ENCODE measurements around the gene EHMT1. TPM values are rescaled to one million over a fixed set of nuclear protein-coding genes. Genes with fewer than 3 reads are reported as not detected.
"Not testable (repeated sequence)": the region's sequence is repeated elsewhere in the genome, so short reads cannot be mapped to it uniquely, and the experiment has no call there.

Gene EHMT1
- polyA plus RNA-seq, 1 of the 3 experiments (the other 2 are of a cell fraction), result 39.5 TPM

DNA sequence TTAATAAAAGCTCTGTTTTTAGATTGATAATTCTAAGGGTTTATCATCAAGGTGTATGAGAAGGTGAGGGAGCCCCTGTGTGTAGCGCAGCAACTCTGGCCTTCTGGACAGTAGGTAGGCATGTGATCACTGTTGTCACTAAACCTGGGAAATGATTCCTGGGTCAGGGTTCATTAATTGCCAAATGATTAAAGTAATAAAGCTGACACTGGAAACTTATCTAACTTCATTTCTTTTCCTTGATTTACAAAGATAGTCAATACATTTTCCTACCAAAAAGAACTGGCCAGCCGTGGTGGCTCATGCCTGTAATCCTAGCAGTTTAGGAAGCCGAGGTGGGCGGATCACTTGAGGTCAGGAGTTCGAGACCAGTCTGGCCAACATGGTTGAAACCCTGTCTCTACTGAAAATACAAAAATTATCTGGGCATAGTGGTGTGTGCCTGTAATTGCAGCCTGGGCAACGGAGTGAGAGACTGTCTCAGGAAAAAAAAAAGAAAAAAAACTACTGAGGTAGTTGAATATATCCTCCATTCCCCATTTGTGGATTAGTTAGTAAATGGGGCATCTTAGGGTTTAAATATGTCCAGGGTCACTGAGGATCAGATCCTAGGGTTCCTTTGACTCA is 2.4 kb downstream of the EHMT1 start:
- H3F3A ChIP-seq (replicated peaks; ENCODE audit: insufficient read depth), result peaks cover 11% of the 10 kb centered on the region
- TF ChIP-seq, protein P1, sequence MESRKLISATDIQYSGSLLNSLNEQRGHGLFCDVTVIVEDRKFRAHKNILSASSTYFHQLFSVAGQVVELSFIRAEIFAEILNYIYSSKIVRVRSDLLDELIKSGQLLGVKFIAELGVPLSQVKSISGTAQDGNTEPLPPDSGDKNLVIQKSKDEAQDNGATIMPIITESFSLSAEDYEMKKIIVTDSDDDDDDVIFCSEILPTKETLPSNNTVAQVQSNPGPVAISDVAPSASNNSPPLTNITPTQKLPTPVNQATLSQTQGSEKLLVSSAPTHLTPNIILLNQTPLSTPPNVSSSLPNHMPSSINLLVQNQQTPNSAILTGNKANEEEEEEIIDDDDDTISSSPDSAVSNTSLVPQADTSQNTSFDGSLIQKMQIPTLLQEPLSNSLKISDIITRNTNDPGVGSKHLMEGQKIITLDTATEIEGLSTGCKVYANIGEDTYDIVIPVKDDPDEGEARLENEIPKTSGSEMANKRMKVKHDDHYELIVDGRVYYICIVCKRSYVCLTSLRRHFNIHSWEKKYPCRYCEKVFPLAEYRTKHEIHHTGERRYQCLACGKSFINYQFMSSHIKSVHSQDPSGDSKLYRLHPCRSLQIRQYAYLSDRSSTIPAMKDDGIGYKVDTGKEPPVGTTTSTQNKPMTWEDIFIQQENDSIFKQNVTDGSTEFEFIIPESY (IDR thresholded peaks at IDR 0.05; ENCODE audit: borderline replicate concordance, low read depth), result no peak
- TF ChIP-seq FOXM1 (IDR thresholded peaks at IDR 0.05; ENCODE audit: low read depth) (no peak), CTCF (IDR thresholded peaks at IDR 0.05) (peak; percentile 50)
- peaks cover 5 to 17% of the 10 kb centered on the region in 2 experiments for H3K36me3 ChIP-seq (replicated peaks in 1 of 2; ENCODE audit: control insufficient read depth in 1 of 2, insufficient read depth in 2 of 2, low read length in 1 of 2)
- no peaks in the 10 kb centered on the region for H3K27me3 ChIP-seq (ENCODE audit: insufficient read depth)
- H3K9ac ChIP-seq, result no peak overlapping the region
- no peak for DNase-seq
- peaks cover 52% of the 10 kb centered on the region for H4K20me1 ChIP-seq (ENCODE audit: insufficient read depth)
- no peaks in the 10 kb centered on the region for H3K9me2 ChIP-seq
- CTCF ChIA-PET, result interaction anchor here (0.7 to 1.4 kb wide), 4 partner anchors 9 to 326 kb away, joined by 3 to 5 read pairs (median 3); no protein-coding TSS in a partner anchor
- 59% methylated on average over 6 of the region's 6 CpGs for WGBS (ENCODE audit: low lambda C conversion rate)
- H3K4me2 ChIP-seq, result peak overlapping the region; percentile 81
- H2AFZ ChIP-seq (ENCODE audit: low read depth), result no peak overlapping the region
- peaks cover 94% of the 10 kb centered on the region for H3K79me2 ChIP-seq (ENCODE audit: insufficient read depth)
- peak overlapping the region in 1 of 2 experiments; percentile 34; a peak in 1 of 4 replicates for H3K4me3 ChIP-seq (ENCODE audit: low read depth in 2 of 2, low read length in 1 of 2)
- H3K27ac ChIP-seq (ENCODE audit: low read depth in 2 of 2, low read length in 1 of 2), result no peak overlapping the region
- H3K4me1 ChIP-seq (ENCODE audit: control insufficient read depth in 1 of 2, insufficient read depth in 2 of 2, low read depth in 1 of 2, low read length in 1 of 2), result peaks cover 15 to 25% of the 10 kb centered on the region in 2 experiments; a peak in 3 of 4 replicates
- H3K9me3 ChIP-seq, result no peaks in the 10 kb centered on the region
- POLR2A ChIA-PET, result no interaction called here

GRCh38 chr9:137622211-137622610 is 3.4 kb downstream of the EHMT1 start:
- WGBS (ENCODE audit: low lambda C conversion rate), result 90% methylated on average over 8 of the region's 8 CpGs
- Histone ChIP-seq H3K4me1 (ENCODE audit: control insufficient read depth in 1 of 2, insufficient read depth in 2 of 2, low read depth in 1 of 2, low read length in 1 of 2) (peaks cover 12 to 25% of the 10 kb centered on the region in 2 experiments; a peak in 3 of 4 replicates), H4K20me1 (ENCODE audit: insufficient read depth) (peaks cover 62% of the 10 kb centered on the region), H3K79me2 (ENCODE audit: insufficient read depth) (peaks cover 94% of the 10 kb centered on the region), H3K36me3 (replicated peaks in 1 of 2; ENCODE audit: control insufficient read depth in 1 of 2, insufficient read depth in 2 of 2, low read length in 1 of 2) (peaks cover 2 to 14% of the 10 kb centered on the region in 2 experiments)
- H3K27ac ChIP-seq (ENCODE audit: low read depth in 2 of 2, low read length in 1 of 2); H3K9me2 ChIP-seq; H3K9me3 ChIP-seq; CTCF ChIA-PET; H3K4me3 ChIP-seq (ENCODE audit: low read depth in 2 of 2, low read length in 1 of 2); H3F3A ChIP-seq (replicated peaks; ENCODE audit: insufficient read depth); H3K9ac ChIP-seq; H2AFZ ChIP-seq (ENCODE audit: low read depth); DNase-seq; H3K4me2 ChIP-seq; H3K27me3 ChIP-seq (ENCODE audit: insufficient read depth): not testable (repeated sequence)
- POLR2A ChIA-PET, result interaction anchor here (0.7 kb wide), 1 partner anchor 15 kb away, joined by 4 read pairs; no protein-coding TSS in a partner anchor

DNA sequence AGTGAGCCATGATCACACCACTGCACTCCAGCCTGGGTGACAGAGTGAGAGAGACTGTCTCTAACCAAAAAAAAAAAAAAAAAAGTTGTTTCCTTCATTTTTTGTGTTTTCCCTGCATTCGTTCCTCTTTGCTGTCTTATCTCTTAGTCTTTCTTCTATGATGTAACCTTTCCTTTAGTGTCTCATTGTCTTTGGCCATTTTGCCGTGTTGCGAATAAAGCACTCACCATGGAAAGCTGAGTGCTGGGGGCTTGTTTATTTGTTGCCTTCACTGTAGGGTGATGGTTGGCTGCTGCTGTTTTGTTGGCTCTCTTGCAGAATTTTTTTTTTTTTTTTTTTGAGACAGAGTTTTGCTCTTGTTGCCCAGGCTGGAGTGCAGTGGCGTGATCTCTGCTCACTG is 7.7 kb downstream of the EHMT1 start:
- no peak overlapping the region for H3K27ac ChIP-seq (ENCODE audit: low read depth in 2 of 2, low read length in 1 of 2)
- H3K36me3 ChIP-seq (replicated peaks in 1 of 2; ENCODE audit: control insufficient read depth in 1 of 2, insufficient read depth in 2 of 2, low read length in 1 of 2), result peaks cover 0 to 14% of the 10 kb centered on the region in 2 experiments
- no peak overlapping the region for H2AFZ ChIP-seq (ENCODE audit: low read depth)
- no peak overlapping the region for H3K4me2 ChIP-seq
- H3F3A ChIP-seq (replicated peaks; ENCODE audit: insufficient read depth), result no peaks in the 10 kb centered on the region
- peaks cover 100% of the 10 kb centered on the region for H3K79me2 ChIP-seq (ENCODE audit: insufficient read depth)
- H3K4me1 ChIP-seq (ENCODE audit: control insufficient read depth in 1 of 2, insufficient read depth in 2 of 2, low read depth in 1 of 2, low read length in 1 of 2), result peaks cover 0 to 9% of the 10 kb centered on the region in 2 experiments; a peak in 1 of 4 replicates
- 95% methylated on average over 4 of the region's 4 CpGs for WGBS (ENCODE audit: low lambda C conversion rate)
- H3K4me3 ChIP-seq (ENCODE audit: low read depth in 2 of 2, low read length in 1 of 2), result no peak overlapping the region
- H3K9me3 ChIP-seq, result no peaks in the 10 kb centered on the region
- DNase-seq, result no peak
- CTCF ChIA-PET, result interaction anchor here (1.3 kb wide), 1 partner anchor 46 kb away, joined by 4 read pairs; no protein-coding TSS in a partner anchor
- peaks cover 92% of the 10 kb centered on the region for H4K20me1 ChIP-seq (ENCODE audit: insufficient read depth)
- H3K9me2 ChIP-seq, result no peaks in the 10 kb centered on the region
- no peak overlapping the region for H3K9ac ChIP-seq
- H3K27me3 ChIP-seq (ENCODE audit: insufficient read depth), result no peaks in the 10 kb centered on the region
- POLR2A ChIA-PET, result no interaction called here
- TF ChIP-seq RAD21 (IDR thresholded peaks at IDR 0.05; ENCODE audit: low read length), result no peak
- TF ChIP-seq USF2 (IDR thresholded peaks at IDR 0.05; ENCODE audit: borderline replicate concordance, low read depth, low read length), result no peak
- no peak for TF ChIP-seq RXRA (IDR thresholded peaks at IDR 0.05; ENCODE audit: borderline replicate concordance, low read depth)
- TF ChIP-seq TAF1 (IDR thresholded peaks at IDR 0.05; ENCODE audit: borderline replicate concordance, low read depth, low read length), result no peak
- TF ChIP-seq POLR2AphosphoS5 (IDR thresholded peaks at IDR 0.05; ENCODE audit: low read depth, low read length), result no peak
- no peak for TF ChIP-seq YY1 (IDR thresholded peaks at IDR 0.05; ENCODE audit: low read depth)
- no peak for TF ChIP-seq ELF1 (IDR thresholded peaks at IDR 0.05)
- no peak for TF ChIP-seq TEAD4 (IDR thresholded peaks at IDR 0.05; ENCODE audit: borderline replicate concordance, insufficient read depth)
- TF ChIP-seq EZH2phosphoT487 (IDR thresholded peaks at IDR 0.05; ENCODE audit: borderline replicate concordance, low read depth), result no peak
- TF ChIP-seq IRF3 (IDR thresholded peaks at IDR 0.05; ENCODE audit: low read depth, low read length), result no peak
- no peak for TF ChIP-seq RFX5 (IDR thresholded peaks at IDR 0.05; ENCODE audit: low read length)
- TF ChIP-seq, protein P2, sequence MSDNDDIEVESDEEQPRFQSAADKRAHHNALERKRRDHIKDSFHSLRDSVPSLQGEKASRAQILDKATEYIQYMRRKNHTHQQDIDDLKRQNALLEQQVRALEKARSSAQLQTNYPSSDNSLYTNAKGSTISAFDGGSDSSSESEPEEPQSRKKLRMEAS (IDR thresholded peaks at IDR 0.05; ENCODE audit: low read depth), result no peak
